ENCODE measurements around the gene NFX1.

DNA sequence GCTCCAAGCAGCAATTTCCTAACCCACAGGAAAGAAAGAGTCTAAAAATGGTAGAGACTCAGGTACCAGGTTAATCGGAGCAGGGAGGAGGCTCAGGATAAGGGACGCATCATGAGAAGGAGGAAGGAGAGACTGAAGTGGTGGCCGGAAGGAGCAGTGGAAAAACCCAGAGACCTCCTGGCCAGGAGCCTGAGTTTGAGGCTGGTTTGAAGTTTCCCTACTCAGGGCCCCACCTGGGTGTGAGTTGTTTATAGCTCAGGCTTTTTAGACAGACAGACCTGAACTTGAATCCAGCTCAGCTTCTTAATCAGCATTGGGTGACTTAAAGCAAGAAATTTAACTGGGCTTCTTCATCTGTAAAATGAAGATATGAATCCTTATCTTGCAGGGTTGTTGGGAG, 124.0 kb downstream of the NFX1 start:
- TF ChIP-seq POLR2A (IDR thresholded peaks at IDR 0.05) (no peak), CTCF (IDR thresholded peaks at IDR 0.05) (no peak), EP300 (IDR thresholded peaks at IDR 0.05; ENCODE audit: low read depth) (no peak), POLR2AphosphoS5 (IDR thresholded peaks at IDR 0.05) (no peak)

Measured in transverse colon (tissue), 4 donors.